Suprapubic skin (tissue), 4 donors: Measurements from ENCODE around the gene SKAP1. TPM values are rescaled to one million over a fixed set of nuclear protein-coding genes. Genes with fewer than 3 reads are reported as not detected.
"Not testable (repeated sequence)": the region's sequence is repeated elsewhere in the genome, so short reads cannot be mapped to it uniquely, and the experiment has no call there.

Source experiments
- DNase-seq, 2 donors: peaks; one replicate each; pipeline ENCODE4 v3.0.0-alpha.2; 2019; ENCODE audit warnings: low spot score in 2 of 2
- H3K27ac ChIP-seq: fragments of 200-600 bp; sonication (generic); one replicate; pipeline ENCODE4 v1.5.1; 2019
- H3K27me3 ChIP-seq: fragments of 200-600 bp; sonication (generic); one replicate; pipeline ENCODE4 v1.5.1; 2019
- H3K36me3 ChIP-seq: fragments of 200-600 bp; sonication (generic); one replicate; pipeline ENCODE4 v1.5.1; 2019
- H3K4me1 ChIP-seq: fragments of 200-600 bp; sonication (generic); one replicate; pipeline ENCODE4 v1.5.1; 2019
- H3K4me3 ChIP-seq: fragments of 200-600 bp; sonication (generic); one replicate; pipeline ENCODE4 v1.5.1; 2019; ENCODE audit warnings: mild to moderate bottlenecking
- H3K9me3 ChIP-seq: fragments of 200-600 bp; sonication (generic); one replicate; pipeline ENCODE4 v1.5.1; 2019
- CTCF ChIP-seq, 2 donors: fragments of 200-600 bp in 1 of 2; fragments of 450-650 bp in 1 of 2; sonication (generic) in 1 of 2; IDR thresholded peaks; one replicate each; pipeline ENCODE4 v1.5.1; 2016 to 2019; ENCODE audit warnings: antibody characterized with exemption in 2 of 2, mild to moderate bottlenecking in 1 of 2, moderate library complexity in 1 of 2
- EP300 ChIP-seq: sonication (generic); formaldehyde crosslinking; IDR thresholded peaks from one replicate; pipeline ENCODE4 v1.6.1; 2017; ENCODE audit warnings: antibody characterized with exemption
- POLR2A ChIP-seq, 2 donors: fragments of 450-650 bp; IDR thresholded peaks; one replicate each; pipeline ENCODE4 v1.6.1; 2017; ENCODE audit warnings: antibody characterized with exemption in 2 of 2, mild to moderate bottlenecking in 2 of 2, moderate library complexity in 2 of 2
- POLR2AphosphoS5 ChIP-seq, 3 donors: sonication (generic); formaldehyde crosslinking; IDR thresholded peaks; one replicate each; pipeline ENCODE4 v1.6.1; 2017; ENCODE audit warnings: antibody characterized with exemption in 3 of 3
- WGBS: methylation state at CpG from one replicate; pipeline ENCODE4 v1.1.5; 2018; 5-methylcytosine and 5-hydroxymethylcytosine counted together
- total RNA-seq, 4 donors: library from RNA; depleted of rRNA; stranded (reverse); fragments of >200 nt; gene quantifications; one replicate each; pipeline ENCODE4 v1.1.0, GENCODE V29; 2016

SKAP1 gene
- total RNA-seq, 4 donors from 2014 or later: 1.0 to 1.5 TPM; not detected in 2

GRCh38 chr17:48412841-48413240, 17.2 kb downstream of the SKAP1 start:
- WGBS: 77% methylated on average over 1 of the region's 1 CpG
- Histone ChIP-seq H3K36me3 (no peaks in the 10 kb centered on the region), H3K4me3 (no peak overlapping the region), H3K9me3 (no peaks in the 10 kb centered on the region), H3K4me1 (no peaks in the 10 kb centered on the region), H3K27ac (no peak overlapping the region), H3K27me3 (peaks cover 59% of the 10 kb centered on the region)
- TF ChIP-seq POLR2AphosphoS5 (IDR thresholded peaks at IDR 0.05) (no peak), EP300 (no peak), POLR2A (IDR thresholded peaks at IDR 0.05) (no peak), CTCF (IDR thresholded peaks at IDR 0.05) (no peak)
- no peak for DNase-seq

- peaks cover 62% of the 10 kb centered on the region for H3K27me3 ChIP-seq
- DNase-seq, H3K9me3 ChIP-seq, H3K36me3 ChIP-seq, H3K4me3 ChIP-seq, H3K4me1 ChIP-seq, H3K27ac ChIP-seq: not testable (repeated sequence)
- WGBS: 93% methylated on average over 7 of the region's 7 CpGs
Observed at GRCh38 chr17:48410821-48411220, 19.2 kb downstream of the SKAP1 start.

- no peak for DNase-seq
- no peak overlapping the region for H3K27ac ChIP-seq
- H3K36me3 ChIP-seq: no peaks in the 10 kb centered on the region
- H3K9me3 ChIP-seq: no peaks in the 10 kb centered on the region
- 95% methylated on average over 5 of the region's 5 CpGs for WGBS
- peaks cover 58% of the 10 kb centered on the region for H3K27me3 ChIP-seq
- no peak overlapping the region for H3K4me3 ChIP-seq
- TF ChIP-seq POLR2AphosphoS5 (IDR thresholded peaks at IDR 0.05): no peak
- TF ChIP-seq EP300: no peak
- no peak for TF ChIP-seq CTCF (IDR thresholded peaks at IDR 0.05)
- TF ChIP-seq POLR2A (IDR thresholded peaks at IDR 0.05): no peak
- no peaks in the 10 kb centered on the region for H3K4me1 ChIP-seq
Observed at GRCh38 chr17:48409607-48410006, 20.4 kb downstream of the SKAP1 start.

GRCh38 chr17:48406936-48407567, 23.0 kb downstream of the SKAP1 start:
- H3K4me3 ChIP-seq: no peak overlapping the region
- no peak for TF ChIP-seq POLR2A (IDR thresholded peaks at IDR 0.05)
- no peak for DNase-seq
- no peaks in the 10 kb centered on the region for H3K9me3 ChIP-seq
- 31% methylated on average over 3 of the region's 3 CpGs for WGBS
- H3K4me1 ChIP-seq: no peaks in the 10 kb centered on the region
- H3K27me3 ChIP-seq: peaks cover 61% of the 10 kb centered on the region
- no peak overlapping the region for H3K27ac ChIP-seq
- H3K36me3 ChIP-seq: no peaks in the 10 kb centered on the region

- no peak for TF ChIP-seq EP300
- TF ChIP-seq POLR2A (IDR thresholded peaks at IDR 0.05): no peak
- no peak for TF ChIP-seq POLR2AphosphoS5 (IDR thresholded peaks at IDR 0.05)
- TF ChIP-seq CTCF (IDR thresholded peaks at IDR 0.05): no peak
- H3K27me3 ChIP-seq: peaks cover 43% of the 10 kb centered on the region
- DNase-seq: no peak
- WGBS: 59% methylated on average over 3 of the region's 3 CpGs
- H3K36me3 ChIP-seq: no peaks in the 10 kb centered on the region
- H3K4me3 ChIP-seq: no peak overlapping the region
- no peaks in the 10 kb centered on the region for H3K4me1 ChIP-seq
- H3K9me3 ChIP-seq: no peaks in the 10 kb centered on the region
- no peak overlapping the region for H3K27ac ChIP-seq
Observed at GRCh38 chr17:48394821-48395220, 35.2 kb downstream of the SKAP1 start.

- peaks cover 40% of the 10 kb centered on the region for H3K27me3 ChIP-seq
- TF ChIP-seq POLR2A (IDR thresholded peaks at IDR 0.05) (no peak), EP300 (no peak), POLR2AphosphoS5 (IDR thresholded peaks at IDR 0.05) (no peak)
Observed at GRCh38 chr17:48393283-48393682, 36.7 kb downstream of the SKAP1 start.

GRCh38 chr17:48392857-48393256, 37.2 kb downstream of the SKAP1 start:
- no peak overlapping the region for H3K27ac ChIP-seq
- H3K9me3 ChIP-seq: no peaks in the 10 kb centered on the region
- H3K4me3 ChIP-seq: no peak overlapping the region
- WGBS: 40% methylated on average over 4 of the region's 4 CpGs
- DNase-seq: no peak
- no peak for TF ChIP-seq POLR2AphosphoS5 (IDR thresholded peaks at IDR 0.05)
- TF ChIP-seq POLR2A (IDR thresholded peaks at IDR 0.05): no peak
- no peak for TF ChIP-seq EP300
- no peak for TF ChIP-seq CTCF (IDR thresholded peaks at IDR 0.05)
- no peaks in the 10 kb centered on the region for H3K4me1 ChIP-seq
- no peaks in the 10 kb centered on the region for H3K36me3 ChIP-seq
- H3K27me3 ChIP-seq: peaks cover 37% of the 10 kb centered on the region

More at GRCh38 chr17:48393283-48393682, 36.7 kb downstream of the SKAP1 start:
- Histone ChIP-seq H3K4me1 (no peaks in the 10 kb centered on the region), H3K9me3 (no peaks in the 10 kb centered on the region), H3K4me3 (no peak overlapping the region), H3K36me3 (no peaks in the 10 kb centered on the region), H3K27ac (no peak overlapping the region)
- no peak for DNase-seq
